Stimulated activated naive CD8-positive, alpha-beta T cell treated with anti-CD3 and anti-CD28 coated beads, Interleukin-15, Interleukin-2, amounts not matched to agents 100 ng/mL and 50 ng/mL, for 24 hours (primary cell): ENCODE data around the gene FBXO11.
"Not testable (repeated sequence)": the region's sequence is repeated elsewhere in the genome, so short reads cannot be mapped to it uniquely, and the experiment has no call there.

Experiments
- H3K27ac Mint-ChIP-seq: one replicate; pipeline ENCODE4 v1.8.0; 2021; ENCODE audit warnings: mild to moderate bottlenecking, mixed read lengths
- H3K27me3 Mint-ChIP-seq: one replicate; pipeline ENCODE4 v1.8.0; 2021; ENCODE audit warnings: mixed read lengths
- H3K36me3 Mint-ChIP-seq: one replicate; pipeline ENCODE4 v1.8.0; 2021; ENCODE audit warnings: low read depth, mixed read lengths
- H3K4me1 Mint-ChIP-seq: one replicate; pipeline ENCODE4 v1.8.0; 2021; ENCODE audit warnings: low read depth, mixed read lengths
- H3K4me3 Mint-ChIP-seq: one replicate; pipeline ENCODE4 v1.8.0; 2021; ENCODE audit warnings: mild to moderate bottlenecking, mixed read lengths
- H3K9me3 Mint-ChIP-seq: one replicate; pipeline ENCODE4 v1.8.0; 2021; ENCODE audit warnings: mixed read lengths

FBXO11 gene

GRCh38 chr2:47906157-47907038 lies at the start of gene FBXO11:
Gene FBXO11, minus strand, starts transcription at chr2:47906498. Its CDS starts 778 bp downstream, at chr2:47905720.
- H3K27ac Mint-ChIP-seq = peak within 1 kb of the TSS; percentile 92
- no peaks in the 10 kb centered on the region for H3K36me3 Mint-ChIP-seq
- H3K9me3 Mint-ChIP-seq = no peaks in the 10 kb centered on the region
- H3K4me3 Mint-ChIP-seq = peak within 1 kb of the TSS; percentile 84
- H3K27me3 Mint-ChIP-seq = no peaks in the 10 kb centered on the region
- H3K4me1 Mint-ChIP-seq = peaks cover 42% of the 10 kb centered on the region

- Mint-ChIP-seq H3K27me3 (peaks cover 4% of the 10 kb centered on the region), H3K9me3 (no peaks in the 10 kb centered on the region), H3K4me1 (no peaks in the 10 kb centered on the region), H3K36me3 (no peaks in the 10 kb centered on the region), H3K4me3 (no peak overlapping the region), H3K27ac (no peak overlapping the region)
These were observed 44.3 kb upstream of the FBXO11 start for GRCh38 chr2:47950340-47951301.

GRCh38 chr2:47946593-47946992 lies 40.3 kb upstream of the FBXO11 start:
- no peaks in the 10 kb centered on the region for H3K27me3 Mint-ChIP-seq
- H3K4me3 Mint-ChIP-seq = no peak overlapping the region
- no peaks in the 10 kb centered on the region for H3K9me3 Mint-ChIP-seq
- no peak overlapping the region for H3K27ac Mint-ChIP-seq
- no peaks in the 10 kb centered on the region for H3K4me1 Mint-ChIP-seq
- H3K36me3 Mint-ChIP-seq = no peaks in the 10 kb centered on the region

- Mint-ChIP-seq H3K27ac (no peak overlapping the region), H3K9me3 (no peaks in the 10 kb centered on the region), H3K27me3 (no peaks in the 10 kb centered on the region), H3K4me1 (no peaks in the 10 kb centered on the region), H3K36me3 (no peaks in the 10 kb centered on the region), H3K4me3 (no peak overlapping the region)
These were observed 38.9 kb upstream of the FBXO11 start for GRCh38 chr2:47945046-47945781.

- Mint-ChIP-seq H3K4me3 (no peak overlapping the region), H3K27me3 (peaks cover 12% of the 10 kb centered on the region), H3K27ac (no peak overlapping the region), H3K4me1 (no peaks in the 10 kb centered on the region), H3K36me3 (no peaks in the 10 kb centered on the region), H3K9me3 (no peaks in the 10 kb centered on the region)
These were observed 35.6 kb upstream of the FBXO11 start for GRCh38 chr2:47941936-47942335.

- H3K4me1 Mint-ChIP-seq = no peaks in the 10 kb centered on the region
- H3K4me3 Mint-ChIP-seq = no peak overlapping the region
- H3K36me3 Mint-ChIP-seq = no peaks in the 10 kb centered on the region
- H3K9me3 Mint-ChIP-seq = no peaks in the 10 kb centered on the region
- no peak overlapping the region for H3K27ac Mint-ChIP-seq
- peaks cover 12% of the 10 kb centered on the region for H3K27me3 Mint-ChIP-seq
These were observed 31.4 kb upstream of the FBXO11 start for GRCh38 chr2:47937677-47938076.

- Mint-ChIP-seq H3K9me3 (no peaks in the 10 kb centered on the region), H3K36me3 (no peaks in the 10 kb centered on the region), H3K4me3 (no peak overlapping the region), H3K27ac (no peak overlapping the region), H3K4me1 (no peaks in the 10 kb centered on the region), H3K27me3 (peaks cover 12% of the 10 kb centered on the region)
These were observed 28.8 kb upstream of the FBXO11 start for GRCh38 chr2:47935071-47935470.

- no peak overlapping the region for H3K4me3 Mint-ChIP-seq
- no peaks in the 10 kb centered on the region for H3K36me3 Mint-ChIP-seq
- peaks cover 4% of the 10 kb centered on the region for H3K4me1 Mint-ChIP-seq
- H3K27ac Mint-ChIP-seq = no peak overlapping the region
- H3K9me3 Mint-ChIP-seq = no peaks in the 10 kb centered on the region
- no peaks in the 10 kb centered on the region for H3K27me3 Mint-ChIP-seq
These were observed 11.7 kb upstream of the FBXO11 start for GRCh38 chr2:47918043-47918442.

GRCh38 chr2:47917276-47917961 lies 11.1 kb upstream of the FBXO11 start:
- no peak overlapping the region for H3K27ac Mint-ChIP-seq

GRCh38 chr2:47916412-47916811 lies 10.1 kb upstream of the FBXO11 start:
- Mint-ChIP-seq H3K27ac (no peak overlapping the region), H3K4me3 (no peak overlapping the region), H3K27me3 (no peaks in the 10 kb centered on the region), H3K4me1 (peaks cover 4% of the 10 kb centered on the region), H3K36me3 (no peaks in the 10 kb centered on the region), H3K9me3 (no peaks in the 10 kb centered on the region)

More at GRCh38 chr2:47917276-47917961, 11.1 kb upstream of the FBXO11 start:
- no peaks in the 10 kb centered on the region for H3K27me3 Mint-ChIP-seq
- H3K4me1 Mint-ChIP-seq = peaks cover 4% of the 10 kb centered on the region
- H3K36me3 Mint-ChIP-seq = no peaks in the 10 kb centered on the region
- no peaks in the 10 kb centered on the region for H3K9me3 Mint-ChIP-seq
- H3K4me3 Mint-ChIP-seq = no peak overlapping the region

GRCh38 chr2:47910662-47911061 lies 4.4 kb upstream of the FBXO11 start:
- H3K9me3 Mint-ChIP-seq, H3K4me3 Mint-ChIP-seq, H3K36me3 Mint-ChIP-seq, H3K27ac Mint-ChIP-seq, H3K27me3 Mint-ChIP-seq: not testable (repeated sequence)
- H3K4me1 Mint-ChIP-seq = peaks cover 16% of the 10 kb centered on the region

- H3K27ac Mint-ChIP-seq = no peak overlapping the region
- no peaks in the 10 kb centered on the region for H3K9me3 Mint-ChIP-seq
- H3K4me1 Mint-ChIP-seq = peaks cover 20% of the 10 kb centered on the region
- H3K36me3 Mint-ChIP-seq = no peaks in the 10 kb centered on the region
- no peak overlapping the region for H3K4me3 Mint-ChIP-seq
- no peaks in the 10 kb centered on the region for H3K27me3 Mint-ChIP-seq
These were observed 2.4 kb upstream of the FBXO11 start for GRCh38 chr2:47908682-47909081.

GRCh38 chr2:47907039-47907781 lies 912 bp upstream of the FBXO11 start:
- Mint-ChIP-seq H3K36me3 (no peaks in the 10 kb centered on the region), H3K27ac (peak overlapping the region; percentile 92), H3K9me3 (no peaks in the 10 kb centered on the region), H3K4me3 (peak overlapping the region; percentile 84), H3K4me1 (peaks cover 35% of the 10 kb centered on the region), H3K27me3 (no peaks in the 10 kb centered on the region)
